Measurements from ENCODE around the gene NT5C3A.

NT5C3A gene

GRCh38 chr7:33062023-33062781 is at the start of gene NT5C3A:
NT5C3A (minus strand) TSS chr7:33062776; CDS start chr7:33062705, 71 bp downstream.
- Histone ChIP-seq H3K9me3 (ENCODE audit: insufficient read depth, low read length) (no peaks in the 10 kb centered on the region), H3K27me3 (ENCODE audit: insufficient read depth, insufficient read length) (no peaks in the 10 kb centered on the region), H3K9ac (ENCODE audit: insufficient read length, low read depth) (peak within 1 kb of the TSS; percentile 93), H3K4me3 (ENCODE audit: insufficient read length, low read depth) (peak within 1 kb of the TSS; percentile 94), H3K36me3 (ENCODE audit: insufficient read depth, insufficient read length, low read length) (peaks cover 5% of the 10 kb centered on the region), H3K4me1 (ENCODE audit: insufficient read depth, insufficient read length) (no peaks in the 10 kb centered on the region)
- DNase-seq (ENCODE audit: low read depth, low spot score), result peak; percentile 35
- TF ChIP-seq SUZ12 (IDR thresholded peaks at IDR 0.05; ENCODE audit: extremely low read depth, insufficient read depth, insufficient read length), result no peak
- TF ChIP-seq YY1 (IDR thresholded peaks at IDR 0.05; ENCODE audit: insufficient read depth, insufficient read length), result no peak
- no peak for TF ChIP-seq ZNF274 (IDR thresholded peaks at IDR 0.05; ENCODE audit: low read depth, low read length)

- no peak for DNase-seq (ENCODE audit: low read depth, low spot score)
Measured at GRCh38 chr7:33111614-33112013, 49.0 kb upstream of the NT5C3A start.

GRCh38 chr7:33109758-33110238 is 47.2 kb upstream of the NT5C3A start:
- H3K9me3 ChIP-seq (ENCODE audit: insufficient read depth, low read length), result no peaks in the 10 kb centered on the region
- TF ChIP-seq YY1 (IDR thresholded peaks at IDR 0.05; ENCODE audit: insufficient read depth, insufficient read length) (no peak), SUZ12 (IDR thresholded peaks at IDR 0.05; ENCODE audit: extremely low read depth, insufficient read depth, insufficient read length) (no peak), ZNF274 (IDR thresholded peaks at IDR 0.05; ENCODE audit: low read depth, low read length) (no peak)
- no peak for DNase-seq (ENCODE audit: low read depth, low spot score)
- peak overlapping the region; percentile 26 for H3K4me3 ChIP-seq (ENCODE audit: insufficient read length, low read depth)
- H3K27me3 ChIP-seq (ENCODE audit: insufficient read depth, insufficient read length), result peaks cover 5% of the 10 kb centered on the region
- no peak overlapping the region for H3K9ac ChIP-seq (ENCODE audit: insufficient read length, low read depth)
- H3K4me1 ChIP-seq (ENCODE audit: insufficient read depth, insufficient read length), result no peaks in the 10 kb centered on the region
- H3K36me3 ChIP-seq (ENCODE audit: insufficient read depth, insufficient read length, low read length), result peaks cover 19% of the 10 kb centered on the region

More at GRCh38 chr7:33111614-33112013, 49.0 kb upstream of the NT5C3A start:
- Histone ChIP-seq H3K36me3 (ENCODE audit: insufficient read depth, insufficient read length, low read length) (peaks cover 2% of the 10 kb centered on the region), H3K9ac (ENCODE audit: insufficient read length, low read depth) (no peak overlapping the region), H3K4me3 (ENCODE audit: insufficient read length, low read depth) (no peak overlapping the region), H3K9me3 (ENCODE audit: insufficient read depth, low read length) (no peaks in the 10 kb centered on the region), H3K27me3 (ENCODE audit: insufficient read depth, insufficient read length) (peaks cover 5% of the 10 kb centered on the region), H3K4me1 (ENCODE audit: insufficient read depth, insufficient read length) (no peaks in the 10 kb centered on the region)
- TF ChIP-seq ZNF274 (IDR thresholded peaks at IDR 0.05; ENCODE audit: low read depth, low read length) (no peak), YY1 (IDR thresholded peaks at IDR 0.05; ENCODE audit: insufficient read depth, insufficient read length) (no peak), SUZ12 (IDR thresholded peaks at IDR 0.05; ENCODE audit: extremely low read depth, insufficient read depth, insufficient read length) (no peak)

- TF ChIP-seq SUZ12 (IDR thresholded peaks at IDR 0.05; ENCODE audit: extremely low read depth, insufficient read depth, insufficient read length), result no peak
- TF ChIP-seq ZNF274 (IDR thresholded peaks at IDR 0.05; ENCODE audit: low read depth, low read length), result no peak
- no peak for TF ChIP-seq YY1 (IDR thresholded peaks at IDR 0.05; ENCODE audit: insufficient read depth, insufficient read length)
- DNase-seq (ENCODE audit: low read depth, low spot score), result peak; percentile 91
Measured at GRCh38 chr7:33109005-33109757, 46.6 kb upstream of the NT5C3A start, which contains the start of gene RP9. RP9 (minus strand) TSS chr7:33109404; CDS start chr7:33109372, 32 bp downstream.

GRCh38 chr7:33108554-33109004 is 46.0 kb upstream of the NT5C3A start:
- DNase-seq (ENCODE audit: low read depth, low spot score), result no peak
- H3K36me3 ChIP-seq (ENCODE audit: insufficient read depth, insufficient read length, low read length), result peaks cover 23% of the 10 kb centered on the region
- no peaks in the 10 kb centered on the region for H3K9me3 ChIP-seq (ENCODE audit: insufficient read depth, low read length)
- no peaks in the 10 kb centered on the region for H3K4me1 ChIP-seq (ENCODE audit: insufficient read depth, insufficient read length)
- no peak for TF ChIP-seq ZNF274 (IDR thresholded peaks at IDR 0.05; ENCODE audit: low read depth, low read length)
- TF ChIP-seq SUZ12 (IDR thresholded peaks at IDR 0.05; ENCODE audit: extremely low read depth, insufficient read depth, insufficient read length), result no peak
- no peak for TF ChIP-seq YY1 (IDR thresholded peaks at IDR 0.05; ENCODE audit: insufficient read depth, insufficient read length)
- peak overlapping the region; percentile 92 for H3K4me3 ChIP-seq (ENCODE audit: insufficient read length, low read depth)
- H3K27me3 ChIP-seq (ENCODE audit: insufficient read depth, insufficient read length), result peaks cover 5% of the 10 kb centered on the region
- H3K9ac ChIP-seq (ENCODE audit: insufficient read length, low read depth), result peak overlapping the region; percentile 97

More at GRCh38 chr7:33109005-33109757, 46.6 kb upstream of the NT5C3A start, which contains the start of gene RP9:
- Histone ChIP-seq H3K9ac (ENCODE audit: insufficient read length, low read depth) (peak within 1 kb of the TSS; percentile 97), H3K27me3 (ENCODE audit: insufficient read depth, insufficient read length) (peaks cover 5% of the 10 kb centered on the region), H3K4me1 (ENCODE audit: insufficient read depth, insufficient read length) (no peaks in the 10 kb centered on the region), H3K36me3 (ENCODE audit: insufficient read depth, insufficient read length, low read length) (peaks cover 22% of the 10 kb centered on the region), H3K4me3 (ENCODE audit: insufficient read length, low read depth) (peak within 1 kb of the TSS; percentile 92), H3K9me3 (ENCODE audit: insufficient read depth, low read length) (no peaks in the 10 kb centered on the region)

- Histone ChIP-seq H3K27me3 (ENCODE audit: insufficient read depth, insufficient read length) (peaks cover 5% of the 10 kb centered on the region), H3K9ac (ENCODE audit: insufficient read length, low read depth) (no peak overlapping the region), H3K4me3 (ENCODE audit: insufficient read length, low read depth) (no peak overlapping the region), H3K9me3 (ENCODE audit: insufficient read depth, low read length) (no peaks in the 10 kb centered on the region), H3K36me3 (ENCODE audit: insufficient read depth, insufficient read length, low read length) (peaks cover 35% of the 10 kb centered on the region), H3K4me1 (ENCODE audit: insufficient read depth, insufficient read length) (no peaks in the 10 kb centered on the region)
- TF ChIP-seq ZNF274 (IDR thresholded peaks at IDR 0.05; ENCODE audit: low read depth, low read length) (no peak), SUZ12 (IDR thresholded peaks at IDR 0.05; ENCODE audit: extremely low read depth, insufficient read depth, insufficient read length) (no peak), YY1 (IDR thresholded peaks at IDR 0.05; ENCODE audit: insufficient read depth, insufficient read length) (no peak)
- DNase-seq (ENCODE audit: low read depth, low spot score), result peak; percentile 56
Measured at GRCh38 chr7:33107136-33108066, 44.8 kb upstream of the NT5C3A start.

All from NT2/D1 (cell line).